HG03342 (cell line): ENCODE results near the gene HLA-E.
"Not testable (repeated sequence)": the region's sequence is repeated elsewhere in the genome, so short reads cannot be mapped to it uniquely, and the experiment has no call there.

Experiments
- ATAC-seq: cut with Tn5 transposase; IDR thresholded peaks from one replicate; pipeline ENCODE4 v1.9.1; 2021; ENCODE audit warnings: mild to moderate bottlenecking, moderate library complexity; ENCODE audit not compliant: unreplicated experiment

Gene HLA-E

GRCh38 chr6:30500421-30501355 lies 11.4 kb downstream of the HLA-E start:
- ATAC-seq = no peak

GRCh38 chr6:30507849-30508827 lies 18.8 kb downstream of the HLA-E start:
- no peak for ATAC-seq

- ATAC-seq = peak; percentile 45
Observed at GRCh38 chr6:30508890-30509736, 19.8 kb downstream of the HLA-E start.

GRCh38 chr6:30510419-30511168 lies 21.3 kb downstream of the HLA-E start:
- ATAC-seq = no peak

- ATAC-seq = no peak
Observed at GRCh38 chr6:30511169-30511546, 21.8 kb downstream of the HLA-E start.

GRCh38 chr6:30513451-30513850 lies 24.1 kb downstream of the HLA-E start:
- no peak for ATAC-seq

GRCh38 chr6:30515106-30515505 lies 25.8 kb downstream of the HLA-E start:
- no peak for ATAC-seq

- ATAC-seq = peak; percentile 75
Observed at GRCh38 chr6:30515944-30516753, 26.8 kb downstream of the HLA-E start.

GRCh38 chr6:30516754-30517076 lies 27.4 kb downstream of the HLA-E start:
- ATAC-seq = not testable (repeated sequence)

- ATAC-seq = not testable (repeated sequence)
Observed at GRCh38 chr6:30517767-30518504, 28.6 kb downstream of the HLA-E start.

GRCh38 chr6:30518505-30519145 lies 29.3 kb downstream of the HLA-E start:
- ATAC-seq = not testable (repeated sequence)

- no peak for ATAC-seq
Observed at GRCh38 chr6:30520522-30520921, 31.2 kb downstream of the HLA-E start.

- not testable (repeated sequence) for ATAC-seq
Observed at GRCh38 chr6:30521082-30521481, 31.8 kb downstream of the HLA-E start.

GRCh38 chr6:30521952-30522351 lies 32.6 kb downstream of the HLA-E start:
- ATAC-seq = not testable (repeated sequence)

GRCh38 chr6:30526444-30526843 lies 37.1 kb downstream of the HLA-E start:
- ATAC-seq = not testable (repeated sequence)

GRCh38 chr6:30529349-30529875 lies 40.1 kb downstream of the HLA-E start:
- not testable (repeated sequence) for ATAC-seq

GRCh38 chr6:30530014-30530413 lies 40.7 kb downstream of the HLA-E start:
- ATAC-seq = no peak
